DND-41 (cell line): ENCODE measurements around the gene LMO2.

Experiments
- ATAC-seq: fragments of 200-7000 bp; cut with Tn5 transposase; 3 replicates; pipeline ENCODE4 v1.9.1; 2021; ENCODE audit warnings: low read depth; ENCODE audit not compliant: insufficient read depth
- DNase-seq: peaks from one replicate; pipeline ENCODE4 v3.0.0-alpha.2; 2020
- H2AFZ ChIP-seq: 2 replicates; pipeline ENCODE4 v1.6.0; 2012; ENCODE audit warnings: low read depth, low read length
- H3K27ac ChIP-seq: 2 replicates; pipeline ENCODE4 v1.5.1; 2012; ENCODE audit warnings: low read length, inconsistent platforms
- H3K27me3 ChIP-seq: fragments of 200-600 bp; sonication (generic); 2 replicates; pipeline ENCODE4 v1.6.0; 2012; ENCODE audit warnings: low read length, mild to moderate bottlenecking, inconsistent platforms; ENCODE audit not compliant: insufficient read depth, poor library complexity
- H3K36me3 ChIP-seq: 2 replicates; pipeline ENCODE4 v1.5.1; 2012; ENCODE audit warnings: low read length, inconsistent platforms; ENCODE audit not compliant: insufficient read depth
- H3K4me1 ChIP-seq: 2 replicates; pipeline ENCODE4 v1.5.1; 2012; ENCODE audit warnings: mild to moderate bottlenecking, low read length; ENCODE audit not compliant: insufficient read depth
- H3K4me2 ChIP-seq: 2 replicates; pipeline ENCODE4 v1.6.0; 2012; ENCODE audit warnings: mild to moderate bottlenecking, moderate library complexity, low read length, inconsistent platforms; ENCODE audit not compliant: insufficient read depth
- H3K4me3 ChIP-seq, 2 experiments: fragments of 200-600 bp in 1 of 2; shearing (Covaris generic) in 1 of 2; 2 replicates each; pipeline ENCODE4 v1.5.1; 2012 to 2016; ENCODE audit warnings: inconsistent platforms in 2 of 2, low read length in 2 of 2, mild to moderate bottlenecking in 2 of 2, low read depth in 1 of 2, moderate library complexity in 1 of 2
- H3K79me2 ChIP-seq: 2 replicates; pipeline ENCODE4 v1.6.0; 2012; ENCODE audit warnings: low read length, inconsistent platforms; ENCODE audit not compliant: insufficient read depth
- H3K9ac ChIP-seq: 2 replicates; pipeline ENCODE4 v1.6.0; 2012; ENCODE audit warnings: low read depth, mild to moderate bottlenecking, inconsistent platforms, low read length, moderate library complexity
- H3K9me3 ChIP-seq: 2 replicates; pipeline ENCODE4 v1.5.1; 2012; ENCODE audit warnings: low read length, moderate library complexity, mild to moderate bottlenecking, inconsistent platforms; ENCODE audit not compliant: insufficient read depth, severe bottlenecking
- H4K20me1 ChIP-seq: 2 replicates; pipeline ENCODE4 v1.6.0; 2012; ENCODE audit warnings: low read length; ENCODE audit not compliant: insufficient read depth
- CTCF ChIP-seq: IDR thresholded peaks from 2 replicates; pipeline ENCODE4 v1.5.1; 2012; ENCODE audit warnings: borderline replicate concordance, low read length, moderate library complexity, mild to moderate bottlenecking; ENCODE audit not compliant: poor library complexity, severe bottlenecking; ENCODE audit errors: extremely low read depth
- EZH2 ChIP-seq: IDR thresholded peaks from 3 replicates; pipeline ENCODE4 v1.6.1; 2012; ENCODE audit warnings: borderline replicate concordance, low read depth, mild to moderate bottlenecking, moderate library complexity, low read length, inconsistent platforms; ENCODE audit not compliant: severe bottlenecking

Gene LMO2

GRCh38 chr11:33916736-33917135 is 24.9 kb upstream of the LMO2 start:
- Histone ChIP-seq H4K20me1 (no peaks in the 10 kb centered on the region), H3K9ac (no peak overlapping the region), H3K27ac (no peak overlapping the region), H3K79me2 (no peaks in the 10 kb centered on the region), H2AFZ (no peak overlapping the region), H3K9me3 (no peaks in the 10 kb centered on the region), H3K4me2 (no peak overlapping the region), H3K36me3 (no peaks in the 10 kb centered on the region), H3K27me3 (peaks cover 2% of the 10 kb centered on the region), H3K4me3 (no peak overlapping the region), H3K4me1 (no peaks in the 10 kb centered on the region)
- no peak for DNase-seq
- TF ChIP-seq CTCF (no peak), EZH2 (no peak)
- no peak for ATAC-seq

- Histone ChIP-seq H3K9ac (no peak overlapping the region), H3K4me1 (no peaks in the 10 kb centered on the region), H3K27me3 (peaks cover 3% of the 10 kb centered on the region), H3K79me2 (no peaks in the 10 kb centered on the region), H3K36me3 (no peaks in the 10 kb centered on the region), H3K4me3 (no peak overlapping the region), H4K20me1 (no peaks in the 10 kb centered on the region), H3K9me3 (no peaks in the 10 kb centered on the region), H3K27ac (no peak overlapping the region), H3K4me2 (no peak overlapping the region), H2AFZ (no peak overlapping the region)
- DNase-seq = no peak
- TF ChIP-seq EZH2 = no peak
- TF ChIP-seq CTCF = no peak
- no peak for ATAC-seq
Measured at GRCh38 chr11:33915526-33915925, 23.6 kb upstream of the LMO2 start.

GRCh38 chr11:33913991-33914390 is 22.1 kb upstream of the LMO2 start:
- Histone ChIP-seq H4K20me1 (no peaks in the 10 kb centered on the region), H3K9me3 (no peaks in the 10 kb centered on the region), H3K4me2 (no peak overlapping the region), H3K27me3 (peaks cover 7% of the 10 kb centered on the region), H3K4me3 (no peak overlapping the region), H3K36me3 (no peaks in the 10 kb centered on the region), H3K27ac (no peak overlapping the region), H3K4me1 (no peaks in the 10 kb centered on the region), H3K9ac (no peak overlapping the region), H2AFZ (no peak overlapping the region), H3K79me2 (no peaks in the 10 kb centered on the region)
- DNase-seq (no peak), ATAC-seq (no peak)
- TF ChIP-seq EZH2 (no peak), CTCF (no peak)
